GM12878 (cell line): ENCODE data around the gene CCDC198. TPM values are rescaled to one million over a fixed set of nuclear protein-coding genes. Genes with fewer than 3 reads are reported as not detected.

Experiments
- ATAC-seq: fragments of 200-7000 bp; cut with Tn5 transposase; 3 replicates; pipeline ENCODE4 v1.9.1; 2020; ENCODE audit warnings: mild to moderate bottlenecking, moderate library complexity
- BruUV-seq: library from RNA; stranded (reverse); fragments of 400-500 nt; replicated peaks from 2 replicates; lab custom pipeline; 2021; lab: Mats Ljungman, UMichigan
- CTCF ChIA-PET: fragments of 300-600 bp; sonication (Branson Sonifier 250); formaldehyde crosslinking; extraction: SDS; loops from one replicate; lab custom pipeline; 2021; ENCODE audit warnings: inconsistent platforms; lab: Yijun Ruan, JAX
- POLR2A ChIA-PET: fragments of 350-600 bp; formaldehyde crosslinking; extraction: SDS; loops from one replicate; lab custom pipeline; 2021; ENCODE audit warnings: inconsistent platforms; lab: Charles Lee
- RAD21 ChIA-PET: fragments of 300-600 bp; sonication (Branson Sonifier 250); formaldehyde crosslinking; loops from one replicate; lab custom pipeline; 2023; ENCODE audit warnings: antibody characterized with exemption; ENCODE audit not compliant: unreplicated experiment; lab: Charles Lee
- SMC1A ChIA-PET: fragments of 300-600 bp; sonication (Branson Sonifier 250); formaldehyde crosslinking; loops from one replicate; lab custom pipeline; 2023; ENCODE audit not compliant: unreplicated experiment, uncharacterized antibody; lab: Charles Lee
- DNase-seq: peaks from one replicate; pipeline ENCODE4 v3.0.0-alpha.2; 2011; ENCODE audit warnings: low read depth, low spot score
- FAIRE-seq: peaks from 3 replicates; lab custom pipeline; 2011; peaks lifted over from hg19 to GRCh38; lab: Jason Lieb, UNC
- H2AFZ ChIP-seq: 2 replicates; pipeline ENCODE4 v1.6.0; 2011; ENCODE audit warnings: low read depth, low read length, control low read depth; ENCODE audit not compliant: control insufficient read depth
- H3K27ac ChIP-seq: 2 replicates; pipeline ENCODE4 v1.5.1; 2011; ENCODE audit warnings: control low read depth; ENCODE audit not compliant: control insufficient read depth, insufficient read depth
- H3K27me3 ChIP-seq, 2 experiments: replicated peaks in 1 of 2; 2 replicates each; pipeline versions ENCODE4 v1.6.0 to v1.6.1; 2011; ENCODE audit warnings: low read length in 1 of 2; ENCODE audit not compliant: control insufficient read depth in 2 of 2, insufficient read depth in 2 of 2
- H3K36me3 ChIP-seq, 2 experiments: 2 replicates each; pipeline ENCODE4 v1.5.1; 2011; ENCODE audit warnings: low read length in 1 of 2; ENCODE audit not compliant: control insufficient read depth in 2 of 2, insufficient read depth in 2 of 2
- H3K4me1 ChIP-seq: 2 replicates; pipeline ENCODE4 v1.6.1; 2011; ENCODE audit warnings: mild to moderate bottlenecking, low read length, moderate library complexity, mixed read lengths; ENCODE audit not compliant: control insufficient read depth, insufficient read depth
- H3K4me2 ChIP-seq: 2 replicates; pipeline ENCODE4 v1.6.0; 2011; ENCODE audit warnings: control low read depth; ENCODE audit not compliant: control insufficient read depth, insufficient read depth
- H3K4me3 ChIP-seq: fragments of 200-600 bp; sonication (generic); 2 replicates; pipeline ENCODE4 v1.5.1; 2016
- H3K79me2 ChIP-seq: 2 replicates; pipeline ENCODE4 v1.6.0; 2011; ENCODE audit warnings: low read length; ENCODE audit not compliant: control insufficient read depth, insufficient read depth
- H3K9ac ChIP-seq: 2 replicates; pipeline ENCODE4 v1.8.0; 2011; ENCODE audit warnings: low read length, control low read depth, mixed read lengths; ENCODE audit not compliant: control insufficient read depth, insufficient read depth
- H3K9me3 ChIP-seq: replicated peaks from 3 replicates; pipeline ENCODE4 v1.5.1; 2011; ENCODE audit warnings: mild to moderate bottlenecking, low read length; ENCODE audit not compliant: control insufficient read depth, insufficient read depth
- H4K20me1 ChIP-seq: 2 replicates; pipeline ENCODE4 v1.6.0; 2011; ENCODE audit not compliant: control insufficient read depth, insufficient read depth
- BRCA1 ChIP-seq: IDR thresholded peaks from 2 replicates; pipeline ENCODE4 v1.6.1; 2011; ENCODE audit warnings: low read depth, low read length, improper control_type of control experiment
- CREM ChIP-seq: IDR thresholded peaks from 2 replicates; pipeline ENCODE4 v1.6.1; 2014; ENCODE audit warnings: antibody characterized with exemption, low read depth
- EZH2 ChIP-seq: IDR thresholded peaks from 2 replicates; pipeline ENCODE4 v1.6.1; 2012; ENCODE audit warnings: low read depth, mild to moderate bottlenecking, control low read depth, inconsistent platforms, low read length, borderline replicate concordance; ENCODE audit not compliant: control insufficient read depth
- HDGF ChIP-seq: fragments of 450-650 bp; IDR thresholded peaks from 2 replicates; pipeline ENCODE4 v1.6.1; 2016; ENCODE audit warnings: antibody characterized with exemption
- JUND ChIP-seq: IDR thresholded peaks from 2 replicates; pipeline ENCODE4 v1.6.1; 2012; ENCODE audit warnings: low read depth, mild to moderate bottlenecking, low read length, improper control_type of control experiment, moderate library complexity
- NR2C1 ChIP-seq: fragments of 450-650 bp; IDR thresholded peaks from 2 replicates; pipeline ENCODE4 v1.6.1; 2017; ENCODE audit warnings: antibody characterized with exemption, mild to moderate bottlenecking, moderate library complexity
- NR2F1 ChIP-seq: fragments of 450-650 bp; conservative IDR thresholded peaks from 2 replicates; pipeline ENCODE4 v1.6.1; 2017; ENCODE audit warnings: mild to moderate bottlenecking
- SUZ12 ChIP-seq: fragments of 200-600 bp; sonication (generic); IDR thresholded peaks from one replicate; pipeline ENCODE4 v1.6.1; 2018; ENCODE audit warnings: antibody characterized with exemption, mild to moderate bottlenecking; ENCODE audit not compliant: unreplicated experiment
- TCF7 ChIP-seq: IDR thresholded peaks from 2 replicates; pipeline ENCODE4 v1.6.1; 2014; ENCODE audit warnings: antibody characterized with exemption, borderline replicate concordance
- ZNF207 ChIP-seq: fragments of 450-650 bp; IDR thresholded peaks from 2 replicates; pipeline ENCODE4 v1.6.1; 2014; ENCODE audit warnings: antibody characterized with exemption, mild to moderate bottlenecking, borderline replicate concordance
- ZNF217 ChIP-seq: fragments of 450-650 bp; IDR thresholded peaks from 2 replicates; pipeline ENCODE4 v1.6.1; 2017; ENCODE audit warnings: antibody characterized with exemption, mild to moderate bottlenecking
- WGBS: methylation state at CpG from one replicate; pipeline ENCODE4 v1.1.6; 2016; ENCODE audit warnings: low lambda C conversion rate; ENCODE audit not compliant: insufficient replicate concordance, insufficient coverage; ENCODE audit errors: missing lambda C conversion rate; 5-methylcytosine and 5-hydroxymethylcytosine counted together
- in situ Hi-C: fragments of 300-500 bp; cut with MboI; formaldehyde crosslinking; loops from 9 replicates; pipeline ENCODE4 v1.14.3; 2018; ENCODE audit warnings: mixed read lengths
- intact Hi-C: fragments of 100-400 bp; cut with micrococcal nuclease; formaldehyde crosslinking; loops from one replicate; pipeline ENCODE4 v1.14.2; 2022; ENCODE audit not compliant: unreplicated experiment
- polyA plus RNA-seq, 11 experiments: library from polyadenylated mRNA; depleted of rRNA in 4 of 11; unstranded in 6 of 11; stranded (reverse) in 5 of 11; fragments of >200 nt; fragmentation: Nextera tagmentation in 4 of 11; fragmentation: Illumina TruSeq in 1 of 11; extraction: Ambion mirVana in 4 of 11; extraction: Trizol in 1 of 11; gene quantifications; 1 replicate in 1 of 11; 2 replicates in 10 of 11; pipeline versions ENCODE4 v1.2.1 to v1.2.3, GENCODE V29; 2011 to 2016; ENCODE audit warnings: inconsistent platforms in 2 of 11, missing spikeins in 2 of 11, low read depth in 1 of 11
- total RNA-seq, 4 experiments: library from RNA; depleted of rRNA in 3 of 4; stranded (reverse); fragments of >200 nt in 3 of 4; fragmentation: Illumina TruSeq in 1 of 4; extraction: Trizol in 1 of 4; gene quantifications; 2 replicates each; pipeline versions ENCODE4 v1.2.1 to v1.2.3, GENCODE V29; 2013 to 2021

Gene CCDC198
- total and polyA plus RNA-seq, 10 of the 15 experiments (the other 5 are each of a cell fraction or from before 2014, with no cell fraction given) = 1.3 to 12.5 (median 2.3) TPM

DNA sequence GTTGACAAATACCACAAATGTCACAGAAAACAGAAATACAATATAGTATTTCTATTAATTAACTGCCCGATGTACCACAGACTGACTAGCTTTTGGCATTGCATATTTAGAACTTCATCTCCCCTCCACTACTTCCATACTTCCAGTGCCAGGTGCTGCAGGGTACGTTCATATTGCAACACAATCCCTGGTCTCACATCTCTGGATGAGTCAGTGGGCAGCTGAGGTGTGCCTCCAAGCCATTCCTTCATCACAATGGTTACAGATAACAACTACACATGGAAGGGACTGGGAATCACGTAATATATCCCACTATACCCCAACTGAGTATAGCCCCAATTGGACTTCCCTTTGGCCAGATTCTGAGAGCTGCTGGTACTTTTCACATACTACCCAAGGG is 31.1 kb downstream of the CCDC198 start:
- H3K4me2 ChIP-seq = no peak overlapping the region
- DNase-seq (no peak), ATAC-seq (no peak), FAIRE-seq (no peak)
- H3K4me1 ChIP-seq = no peaks in the 10 kb centered on the region
- TF ChIP-seq EZH2 = no peak
- TF ChIP-seq CREM = no peak
- no peak for TF ChIP-seq HDGF
- no peak for TF ChIP-seq JUND
- no peak for TF ChIP-seq NR2F1
- no peak for TF ChIP-seq NR2C1
- no peak for TF ChIP-seq BRCA1
- TF ChIP-seq ZNF207 = no peak
- no peak for TF ChIP-seq SUZ12
- no peak for TF ChIP-seq ZNF217
- TF ChIP-seq TCF7 = no peak
- H4K20me1 ChIP-seq = no peaks in the 10 kb centered on the region
- ChIA-PET RAD21 (no interaction called here), CTCF (no interaction called here), SMC1A (no interaction called here), POLR2A (no interaction called here)
- no peak overlapping the region for H3K4me3 ChIP-seq
- no peaks in the 10 kb centered on the region for H3K9me3 ChIP-seq
- BruUV-seq = no TSS peak
- no peaks in the 10 kb centered on the region for H3K36me3 ChIP-seq
- no peaks in the 10 kb centered on the region for H3K27me3 ChIP-seq
- no peaks in the 10 kb centered on the region for H3K79me2 ChIP-seq
- H2AFZ ChIP-seq = no peak overlapping the region
- H3K9ac ChIP-seq = no peak overlapping the region
- H3K27ac ChIP-seq = no peak overlapping the region
- intact Hi-C loops (no loop called here), in situ Hi-C loops (no loop called here)
- WGBS = 35% methylated on average over 3 of the region's 3 CpGs
